ENCODE data around the gene TIMP3. TPM values are rescaled to one million over a fixed set of nuclear protein-coding genes. Genes with fewer than 3 reads are reported as not detected.

Gene TIMP3
- polyA plus RNA-seq, 1 donor from 2014 or later = 0.72 TPM

DNA sequence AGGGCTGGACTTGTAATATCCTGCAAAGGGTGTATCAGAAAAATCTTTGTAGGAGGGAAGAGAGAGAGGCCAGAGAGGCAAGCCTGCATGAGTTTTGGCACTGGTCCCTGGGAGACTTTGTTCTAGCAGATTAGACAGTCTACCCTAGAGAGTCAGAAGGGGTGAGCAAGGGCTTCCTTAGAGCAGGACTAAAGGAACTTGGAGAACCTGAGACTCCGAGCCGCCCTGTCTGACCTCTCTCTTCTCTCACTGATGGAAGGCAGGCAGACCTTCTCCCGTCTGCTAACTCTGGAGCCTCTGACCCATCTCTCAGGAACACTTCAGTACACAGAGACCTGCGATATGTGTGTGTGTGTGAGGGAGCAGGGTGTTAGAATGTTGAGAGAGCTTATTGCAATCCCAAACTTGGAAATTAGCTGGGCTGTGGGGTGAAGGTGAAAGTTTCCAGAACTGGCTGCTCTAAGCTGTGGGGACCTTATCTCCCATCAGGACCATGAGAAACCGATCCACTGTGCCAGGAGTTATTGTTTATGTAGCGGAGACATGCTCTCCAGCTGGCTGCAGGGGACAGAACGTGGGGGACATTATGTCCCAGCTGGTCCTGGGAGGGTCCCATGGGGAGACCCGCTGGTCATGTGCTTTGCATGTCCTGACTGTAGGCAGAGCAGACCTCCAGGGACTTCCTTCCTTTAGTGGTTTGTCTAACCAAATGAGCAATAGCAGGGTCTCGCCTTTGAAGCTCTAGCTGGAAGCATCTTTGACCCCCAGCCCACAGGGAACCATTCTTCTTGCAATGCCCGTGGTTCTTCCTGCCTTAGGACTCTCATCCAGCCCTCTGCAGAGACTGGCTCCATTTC, 51.1 kb downstream of the TIMP3 start:
- Histone ChIP-seq H3K4me3 (ENCODE audit: low read length) (no peak overlapping the region), H3K9me3 (ENCODE audit: low read length) (no peaks in the 10 kb centered on the region), H3K27ac (ENCODE audit: low read length) (no peak overlapping the region)

DNA sequence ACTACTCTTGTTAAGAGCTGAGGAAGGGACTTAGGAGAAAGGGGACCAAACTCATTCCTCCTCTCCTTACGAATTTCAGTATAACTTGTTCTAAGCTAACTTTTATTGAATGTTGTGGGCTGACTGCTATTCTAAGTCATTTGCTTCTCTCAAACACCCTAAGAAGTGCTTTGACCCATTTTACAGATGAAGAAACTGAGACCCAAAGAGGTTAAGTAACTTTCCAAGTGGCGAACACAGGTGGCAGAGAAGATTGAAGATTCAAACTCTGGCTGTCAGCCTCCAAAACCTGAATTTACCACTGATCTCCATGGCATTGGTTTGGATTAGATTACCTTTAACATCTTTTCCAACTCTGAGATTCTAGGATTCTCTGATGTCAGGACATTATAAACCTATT, 52.2 kb downstream of the TIMP3 start:
- Histone ChIP-seq H2AFZ (ENCODE audit: low read depth, low read length) (no peak overlapping the region), H3K36me3 (ENCODE audit: insufficient read depth, low read length) (no peaks in the 10 kb centered on the region), H3K79me2 (replicated peaks; ENCODE audit: insufficient read depth, low read length) (no peaks in the 10 kb centered on the region), H3K27me3 (ENCODE audit: insufficient read depth, low read depth, low read length) (no peaks in the 10 kb centered on the region), H3K9me3 (ENCODE audit: low read length) (no peaks in the 10 kb centered on the region), H3F3A (ENCODE audit: insufficient read depth, low read length, poor library complexity, severe bottlenecking) (no peaks in the 10 kb centered on the region), H4K20me1 (ENCODE audit: insufficient read depth) (no peaks in the 10 kb centered on the region), H3K9me2 (ENCODE audit: insufficient read depth, low read length) (no peaks in the 10 kb centered on the region), H3K4me3 (ENCODE audit: low read length) (no peak overlapping the region), H3K9ac (ENCODE audit: low read length) (no peak overlapping the region), H3K27ac (ENCODE audit: low read length) (no peak overlapping the region), H3K4me2 (ENCODE audit: low read length) (no peak overlapping the region)
- TF ChIP-seq EZH2 (IDR thresholded peaks at IDR 0.05; ENCODE audit: borderline replicate concordance, insufficient read depth, low read length, poor library complexity, severe bottlenecking) = no peak
- TF ChIP-seq SMC3 (conservative IDR thresholded peaks at IDR 0.05; ENCODE audit: poor library complexity) = no peak
- TF ChIP-seq TAF1 (IDR thresholded peaks at IDR 0.05; ENCODE audit: low read depth) = no peak
- no peak for TF ChIP-seq POLR2AphosphoS5 (IDR thresholded peaks at IDR 0.05)
- no peak for TF ChIP-seq MXI1 (conservative IDR thresholded peaks at IDR 0.05; ENCODE audit: poor library complexity, severe bottlenecking)
- TF ChIP-seq EP300 (conservative IDR thresholded peaks at IDR 0.05; ENCODE audit: poor library complexity, severe bottlenecking) = no peak
- TF ChIP-seq, protein P1, sequence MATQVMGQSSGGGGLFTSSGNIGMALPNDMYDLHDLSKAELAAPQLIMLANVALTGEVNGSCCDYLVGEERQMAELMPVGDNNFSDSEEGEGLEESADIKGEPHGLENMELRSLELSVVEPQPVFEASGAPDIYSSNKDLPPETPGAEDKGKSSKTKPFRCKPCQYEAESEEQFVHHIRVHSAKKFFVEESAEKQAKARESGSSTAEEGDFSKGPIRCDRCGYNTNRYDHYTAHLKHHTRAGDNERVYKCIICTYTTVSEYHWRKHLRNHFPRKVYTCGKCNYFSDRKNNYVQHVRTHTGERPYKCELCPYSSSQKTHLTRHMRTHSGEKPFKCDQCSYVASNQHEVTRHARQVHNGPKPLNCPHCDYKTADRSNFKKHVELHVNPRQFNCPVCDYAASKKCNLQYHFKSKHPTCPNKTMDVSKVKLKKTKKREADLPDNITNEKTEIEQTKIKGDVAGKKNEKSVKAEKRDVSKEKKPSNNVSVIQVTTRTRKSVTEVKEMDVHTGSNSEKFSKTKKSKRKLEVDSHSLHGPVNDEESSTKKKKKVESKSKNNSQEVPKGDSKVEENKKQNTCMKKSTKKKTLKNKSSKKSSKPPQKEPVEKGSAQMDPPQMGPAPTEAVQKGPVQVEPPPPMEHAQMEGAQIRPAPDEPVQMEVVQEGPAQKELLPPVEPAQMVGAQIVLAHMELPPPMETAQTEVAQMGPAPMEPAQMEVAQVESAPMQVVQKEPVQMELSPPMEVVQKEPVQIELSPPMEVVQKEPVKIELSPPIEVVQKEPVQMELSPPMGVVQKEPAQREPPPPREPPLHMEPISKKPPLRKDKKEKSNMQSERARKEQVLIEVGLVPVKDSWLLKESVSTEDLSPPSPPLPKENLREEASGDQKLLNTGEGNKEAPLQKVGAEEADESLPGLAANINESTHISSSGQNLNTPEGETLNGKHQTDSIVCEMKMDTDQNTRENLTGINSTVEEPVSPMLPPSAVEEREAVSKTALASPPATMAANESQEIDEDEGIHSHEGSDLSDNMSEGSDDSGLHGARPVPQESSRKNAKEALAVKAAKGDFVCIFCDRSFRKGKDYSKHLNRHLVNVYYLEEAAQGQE (IDR thresholded peaks at IDR 0.05; ENCODE audit: borderline replicate concordance) = no peak

More for the DNA sequence above, 51.1 kb downstream of the TIMP3 start:
- Histone ChIP-seq H3K4me2 (ENCODE audit: low read length) (no peak overlapping the region), H3K27me3 (ENCODE audit: insufficient read depth, low read depth, low read length) (no peaks in the 10 kb centered on the region), H3K36me3 (ENCODE audit: insufficient read depth, low read length) (no peaks in the 10 kb centered on the region), H2AFZ (ENCODE audit: low read depth, low read length) (no peak overlapping the region), H3F3A (ENCODE audit: insufficient read depth, low read length, poor library complexity, severe bottlenecking) (no peaks in the 10 kb centered on the region), H3K9me2 (ENCODE audit: insufficient read depth, low read length) (no peaks in the 10 kb centered on the region), H4K20me1 (ENCODE audit: insufficient read depth) (no peaks in the 10 kb centered on the region), H3K79me2 (replicated peaks; ENCODE audit: insufficient read depth, low read length) (no peaks in the 10 kb centered on the region), H3K9ac (ENCODE audit: low read length) (no peak overlapping the region)
- TF ChIP-seq, protein P1 (IDR thresholded peaks at IDR 0.05; ENCODE audit: borderline replicate concordance) = no peak
- no peak for TF ChIP-seq POLR2AphosphoS5 (IDR thresholded peaks at IDR 0.05)
- TF ChIP-seq, protein P2, sequence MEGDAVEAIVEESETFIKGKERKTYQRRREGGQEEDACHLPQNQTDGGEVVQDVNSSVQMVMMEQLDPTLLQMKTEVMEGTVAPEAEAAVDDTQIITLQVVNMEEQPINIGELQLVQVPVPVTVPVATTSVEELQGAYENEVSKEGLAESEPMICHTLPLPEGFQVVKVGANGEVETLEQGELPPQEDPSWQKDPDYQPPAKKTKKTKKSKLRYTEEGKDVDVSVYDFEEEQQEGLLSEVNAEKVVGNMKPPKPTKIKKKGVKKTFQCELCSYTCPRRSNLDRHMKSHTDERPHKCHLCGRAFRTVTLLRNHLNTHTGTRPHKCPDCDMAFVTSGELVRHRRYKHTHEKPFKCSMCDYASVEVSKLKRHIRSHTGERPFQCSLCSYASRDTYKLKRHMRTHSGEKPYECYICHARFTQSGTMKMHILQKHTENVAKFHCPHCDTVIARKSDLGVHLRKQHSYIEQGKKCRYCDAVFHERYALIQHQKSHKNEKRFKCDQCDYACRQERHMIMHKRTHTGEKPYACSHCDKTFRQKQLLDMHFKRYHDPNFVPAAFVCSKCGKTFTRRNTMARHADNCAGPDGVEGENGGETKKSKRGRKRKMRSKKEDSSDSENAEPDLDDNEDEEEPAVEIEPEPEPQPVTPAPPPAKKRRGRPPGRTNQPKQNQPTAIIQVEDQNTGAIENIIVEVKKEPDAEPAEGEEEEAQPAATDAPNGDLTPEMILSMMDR (IDR thresholded peaks at IDR 0.05; ENCODE audit: poor library complexity, severe bottlenecking) = no peak
- TF ChIP-seq MXI1 (conservative IDR thresholded peaks at IDR 0.05; ENCODE audit: poor library complexity, severe bottlenecking) = no peak
- no peak for TF ChIP-seq EP300 (conservative IDR thresholded peaks at IDR 0.05; ENCODE audit: poor library complexity, severe bottlenecking)
- no peak for TF ChIP-seq TAF1 (IDR thresholded peaks at IDR 0.05; ENCODE audit: low read depth)
- TF ChIP-seq EZH2 (IDR thresholded peaks at IDR 0.05; ENCODE audit: borderline replicate concordance, insufficient read depth, low read length, poor library complexity, severe bottlenecking) = no peak
- no peak for TF ChIP-seq RAD21 (conservative IDR thresholded peaks at IDR 0.05)
- TF ChIP-seq SMC3 (conservative IDR thresholded peaks at IDR 0.05; ENCODE audit: poor library complexity) = no peak
